Stimulated activated naive CD8-positive, alpha-beta T cell treated with anti-CD3 and anti-CD28 coated beads, Interleukin-15, amount 100 ng/mL, for 72 hours (primary cell): ENCODE measurements around the gene RNF44.
"Not testable (repeated sequence)": the region's sequence is repeated elsewhere in the genome, so short reads cannot be mapped to it uniquely, and the experiment has no call there.

Source experiments
- ATAC-seq: fragments of 150-1000 bp; cut with Tn5 transposase; 2 replicates; pipeline ENCODE4 v1.10.0; 2021; ENCODE audit warnings: mild to moderate bottlenecking, moderate library complexity
- DNase-seq, 2 donors: peaks; one replicate each; pipeline ENCODE4 v3.0.0; 2021 to 2022
- H3K27ac Mint-ChIP-seq, 2 donors: one replicate each; pipeline ENCODE4 v1.8.0; 2022; ENCODE audit warnings: mild to moderate bottlenecking in 2 of 2, mixed read lengths in 2 of 2, moderate library complexity in 2 of 2
- H3K27me3 Mint-ChIP-seq: one replicate; pipeline ENCODE4 v1.8.0; 2022; ENCODE audit warnings: mixed read lengths
- H3K4me1 Mint-ChIP-seq: one replicate; pipeline ENCODE4 v1.8.0; 2022; ENCODE audit warnings: mild to moderate bottlenecking, mixed read lengths
- H3K4me3 Mint-ChIP-seq, 2 donors: one replicate each; pipeline ENCODE4 v1.8.0; 2022; ENCODE audit warnings: mild to moderate bottlenecking in 2 of 2, mixed read lengths in 2 of 2, moderate library complexity in 1 of 2
- H3K9me3 Mint-ChIP-seq, 2 donors: one replicate each; pipeline ENCODE4 v1.8.0; 2022; ENCODE audit warnings: mixed read lengths in 2 of 2

Gene RNF44

GRCh38 chr5:176561259-176561658, 24.1 kb upstream of the RNF44 start:
- H3K4me3 Mint-ChIP-seq: no peak overlapping the region
- no peak overlapping the region for H3K27ac Mint-ChIP-seq
- ATAC-seq: no peak

DNA sequence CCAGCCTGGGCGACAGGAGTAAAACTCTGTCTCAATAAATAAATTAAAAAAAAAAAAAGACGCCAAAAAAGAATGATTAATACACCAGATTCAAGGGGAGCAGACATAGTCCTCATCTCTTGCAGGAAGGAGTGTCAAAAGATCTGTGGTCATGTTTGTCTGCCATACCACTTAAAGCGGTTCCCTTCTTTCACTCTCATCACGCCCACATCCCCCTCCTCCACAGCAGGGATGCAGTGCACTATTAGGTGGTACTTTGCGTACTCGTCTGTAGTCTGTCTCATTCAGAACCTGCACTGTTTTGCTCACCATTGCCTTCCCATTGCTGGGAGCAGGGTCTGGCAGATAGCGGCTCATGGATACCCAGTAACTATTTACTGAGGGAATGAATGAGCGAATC, 23.2 kb upstream of the RNF44 start:
- Mint-ChIP-seq H3K27me3 (no peaks in the 10 kb centered on the region), H3K4me1 (peaks cover 55% of the 10 kb centered on the region), H3K4me3 (peak overlapping the region in 1 of 2 donors; percentile 39), H3K27ac (peak overlapping the region in 1 of 2 donors; percentile 23), H3K9me3 (no peaks in the 10 kb centered on the region)
- ATAC-seq (peak; percentile 90), DNase-seq (peak; percentile 42 to 61)

More at GRCh38 chr5:176561259-176561658, 24.1 kb upstream of the RNF44 start:
- H3K27me3 Mint-ChIP-seq: no peaks in the 10 kb centered on the region
- H3K9me3 Mint-ChIP-seq: no peaks in the 10 kb centered on the region
- peaks cover 46% of the 10 kb centered on the region for H3K4me1 Mint-ChIP-seq
- DNase-seq: no peak

DNA sequence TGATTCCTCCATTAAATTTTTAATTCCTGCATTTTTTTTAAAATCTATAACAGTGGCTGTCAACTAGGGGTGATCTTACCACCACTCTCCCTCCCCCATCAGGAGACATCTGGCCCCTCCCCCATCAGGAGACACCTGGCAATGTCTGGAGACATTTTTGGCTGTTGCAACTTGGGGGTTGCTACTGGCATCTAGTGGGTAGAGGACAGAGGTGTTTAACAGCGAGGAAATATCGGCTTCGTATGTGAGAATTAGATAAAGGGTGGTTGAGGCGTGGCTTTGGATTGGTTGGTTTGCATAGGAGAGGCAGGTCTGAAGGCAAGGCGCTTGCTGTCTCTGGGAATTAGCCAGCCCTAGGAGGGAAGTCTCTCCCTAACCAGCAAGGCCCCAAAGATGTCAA, 22.5 kb upstream of the RNF44 start:
- peak overlapping the region in 1 of 2 donors; percentile 32 for H3K4me3 Mint-ChIP-seq
- H3K27me3 Mint-ChIP-seq: no peaks in the 10 kb centered on the region
- no peak overlapping the region for H3K27ac Mint-ChIP-seq
- H3K9me3 Mint-ChIP-seq: no peaks in the 10 kb centered on the region
- peaks cover 62% of the 10 kb centered on the region for H3K4me1 Mint-ChIP-seq
- DNase-seq: no peak
- peak; percentile 38 for ATAC-seq

GRCh38 chr5:176557846-176558245, 20.6 kb upstream of the RNF44 start:
- no peak for ATAC-seq
- no peak overlapping the region for H3K27ac Mint-ChIP-seq
- no peaks in the 10 kb centered on the region for H3K9me3 Mint-ChIP-seq
- peaks cover 80% of the 10 kb centered on the region for H3K4me1 Mint-ChIP-seq
- DNase-seq: no peak
- no peak overlapping the region for H3K4me3 Mint-ChIP-seq
- H3K27me3 Mint-ChIP-seq: no peaks in the 10 kb centered on the region

DNA sequence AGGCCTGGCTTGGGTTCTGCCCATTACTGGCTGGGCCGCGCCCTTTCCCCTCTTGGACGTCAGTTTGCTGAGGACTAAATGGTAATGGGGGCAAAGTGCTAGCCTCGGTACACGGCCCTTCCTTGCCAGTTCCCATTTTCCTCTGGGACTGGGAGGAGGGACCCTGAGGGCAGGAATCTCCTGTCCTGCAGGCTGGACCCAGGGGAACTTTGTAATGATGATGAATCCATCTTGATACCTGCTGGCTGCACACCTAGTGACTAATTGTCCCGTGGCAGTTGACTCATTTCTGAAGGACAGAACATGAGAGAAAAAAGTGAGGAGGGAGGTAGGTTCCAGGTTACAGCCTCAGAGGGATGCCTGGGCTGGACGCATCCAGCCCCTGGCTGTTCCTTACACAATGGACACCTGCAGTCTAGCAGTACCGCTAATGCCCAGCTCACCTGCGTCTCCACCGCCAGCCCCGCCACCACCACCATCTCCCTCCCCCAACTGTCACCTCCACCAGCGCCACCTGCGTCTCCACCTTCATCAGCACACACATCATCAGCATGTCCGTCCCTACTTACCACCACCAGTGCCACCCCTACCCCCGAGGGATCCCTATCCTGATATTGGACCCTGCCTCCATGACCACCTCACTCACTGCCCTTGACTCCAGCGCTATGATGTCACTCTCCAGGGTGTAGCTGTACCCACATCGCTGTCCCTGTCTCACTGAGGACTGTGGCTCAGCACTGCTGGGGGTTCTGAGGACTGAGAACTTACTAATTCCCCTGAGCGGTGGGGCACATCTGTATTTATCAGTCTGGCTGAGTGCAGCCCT, 16.3 kb upstream of the RNF44 start:
- peaks cover 74% of the 10 kb centered on the region for H3K4me1 Mint-ChIP-seq
- H3K4me3 Mint-ChIP-seq: no peak overlapping the region
- H3K27ac Mint-ChIP-seq: peak overlapping the region in 1 of 2 donors; percentile 51
- ATAC-seq: peak; percentile 53
- no peaks in the 10 kb centered on the region for H3K27me3 Mint-ChIP-seq
- no peaks in the 10 kb centered on the region for H3K9me3 Mint-ChIP-seq
- DNase-seq: no peak

- DNase-seq: no peak
- no peaks in the 10 kb centered on the region for H3K27me3 Mint-ChIP-seq
- no peak for ATAC-seq
- H3K4me3 Mint-ChIP-seq: no peak overlapping the region
- H3K27ac Mint-ChIP-seq: no peak overlapping the region
- no peaks in the 10 kb centered on the region for H3K9me3 Mint-ChIP-seq
- peaks cover 84% of the 10 kb centered on the region for H3K4me1 Mint-ChIP-seq
These were observed 15.2 kb upstream of the RNF44 start for GRCh38 chr5:176552332-176552869.

DNA sequence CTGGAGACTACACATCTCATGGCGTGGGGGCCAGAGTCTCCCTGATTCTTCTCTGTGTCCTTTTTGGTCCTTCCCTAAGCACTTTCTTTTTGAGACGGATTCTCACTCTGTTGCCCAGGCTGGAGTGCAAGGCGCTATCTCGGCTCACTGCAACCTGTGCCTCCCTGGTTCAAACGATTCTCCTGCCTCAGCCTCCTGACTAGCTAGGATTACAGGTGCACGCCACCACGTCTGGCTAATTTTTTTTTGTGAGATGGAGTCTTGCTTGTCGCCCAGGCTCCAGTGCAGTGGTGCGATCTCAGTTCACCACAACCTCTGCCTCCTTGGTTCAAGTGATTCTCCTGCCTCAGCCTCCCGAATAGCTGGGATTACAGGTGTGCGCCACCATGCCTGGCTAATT, 13.7 kb upstream of the RNF44 start:
- ATAC-seq, H3K27me3 Mint-ChIP-seq, DNase-seq, H3K9me3 Mint-ChIP-seq: not testable (repeated sequence)
- peaks cover 79% of the 10 kb centered on the region for H3K4me1 Mint-ChIP-seq
- H3K4me3 Mint-ChIP-seq: peak overlapping the region; percentile 60 to 76
- peak overlapping the region; percentile 69 to 74 for H3K27ac Mint-ChIP-seq

GRCh38 chr5:176550275-176550831, 13.2 kb upstream of the RNF44 start:
- no peak for DNase-seq
- H3K4me3 Mint-ChIP-seq: peak overlapping the region; percentile 60 to 76
- H3K27ac Mint-ChIP-seq: peak overlapping the region; percentile 69 to 89
- peaks cover 79% of the 10 kb centered on the region for H3K4me1 Mint-ChIP-seq
- H3K9me3 Mint-ChIP-seq: no peaks in the 10 kb centered on the region
- peak; percentile 38 for ATAC-seq
- no peaks in the 10 kb centered on the region for H3K27me3 Mint-ChIP-seq

DNA sequence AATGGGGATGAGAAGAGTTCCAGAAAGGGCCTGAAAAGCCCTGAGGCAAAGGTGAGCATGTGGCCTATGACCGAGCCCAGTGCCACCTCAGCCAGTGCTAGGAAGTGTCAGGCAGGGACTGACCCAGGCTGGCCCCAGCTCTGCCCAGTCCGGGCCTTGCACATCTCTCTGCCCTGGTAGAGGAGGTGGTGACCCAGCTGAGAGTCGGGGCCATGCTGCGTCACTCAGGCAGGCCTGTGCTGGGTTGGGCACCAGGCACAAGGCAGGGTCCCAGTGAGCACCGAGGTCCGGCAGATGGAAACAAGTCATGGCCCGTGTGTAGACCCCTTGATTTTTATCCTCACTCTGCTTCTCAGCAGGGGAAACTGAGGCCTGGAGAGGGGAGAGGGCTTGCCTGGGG, 12.7 kb upstream of the RNF44 start:
- ATAC-seq: no peak
- Mint-ChIP-seq H3K27me3 (no peaks in the 10 kb centered on the region), H3K4me1 (peaks cover 78% of the 10 kb centered on the region), H3K9me3 (no peaks in the 10 kb centered on the region), H3K4me3 (peak overlapping the region in 1 of 2 donors; percentile 76), H3K27ac (no peak overlapping the region)
- no peak for DNase-seq

DNA sequence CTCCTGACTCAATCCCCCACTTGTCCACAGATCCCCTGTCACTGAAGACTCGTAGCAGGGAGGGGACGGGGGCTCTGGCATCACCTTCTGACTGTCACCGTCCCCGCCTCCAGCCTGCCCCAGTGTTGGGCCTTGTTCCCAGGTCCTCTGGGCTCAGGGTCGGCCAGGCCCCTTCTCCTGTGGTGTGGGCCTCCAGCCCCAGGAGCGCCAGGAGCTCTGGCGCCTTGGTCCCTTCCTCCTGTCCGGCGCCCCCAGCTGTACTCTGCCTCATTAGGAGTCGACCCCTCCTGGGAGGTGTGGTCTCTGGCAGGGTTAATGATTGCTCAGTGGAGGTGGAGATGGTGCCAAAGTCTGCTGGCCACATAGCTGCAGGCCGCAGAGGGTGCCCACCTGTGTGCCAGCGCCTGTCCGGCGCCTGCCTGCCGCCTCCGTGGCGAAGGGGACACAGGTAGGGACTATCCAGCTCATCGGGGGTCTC, 11.8 kb upstream of the RNF44 start, which contains the start of gene CDHR2:
CDHR2 (plus strand) TSS at position 376 of the 478 bp plus-strand sequence. CDS start 16,011 bp downstream, outside the sequence.
- Mint-ChIP-seq H3K27ac (peak within 1 kb of the TSS in 1 of 2 donors; percentile 89), H3K4me1 (peaks cover 78% of the 10 kb centered on the region), H3K4me3 (peak within 1 kb of the TSS; percentile 60 to 76), H3K9me3 (no peaks in the 10 kb centered on the region), H3K27me3 (no peaks in the 10 kb centered on the region)
- no peak for ATAC-seq
- DNase-seq: no peak

DNA sequence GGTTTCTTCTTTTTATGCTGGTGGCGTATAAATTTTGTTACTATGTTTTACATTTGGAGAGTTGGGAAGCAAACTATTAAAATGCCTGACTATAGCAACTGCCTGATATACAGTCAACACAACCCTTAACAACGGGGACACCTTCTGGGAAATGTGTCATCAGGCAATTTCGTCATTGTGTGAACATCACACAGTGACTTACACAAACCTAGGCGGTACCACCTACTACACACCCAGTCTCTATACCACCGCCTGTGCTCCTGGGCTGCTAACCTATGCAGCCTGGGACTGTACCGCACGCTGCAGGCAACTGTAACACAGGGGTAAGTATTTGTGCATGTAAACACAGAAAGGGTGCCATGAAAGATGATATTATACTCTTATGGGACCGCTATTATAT, 10.6 kb upstream of the RNF44 start:
- DNase-seq (no peak), ATAC-seq (no peak)
- peak overlapping the region in 1 of 2 donors; percentile 9 for H3K27ac Mint-ChIP-seq
- no peak overlapping the region for H3K4me3 Mint-ChIP-seq
- H3K4me1 Mint-ChIP-seq: peaks cover 71% of the 10 kb centered on the region
- no peaks in the 10 kb centered on the region for H3K27me3 Mint-ChIP-seq
- no peaks in the 10 kb centered on the region for H3K9me3 Mint-ChIP-seq

DNA sequence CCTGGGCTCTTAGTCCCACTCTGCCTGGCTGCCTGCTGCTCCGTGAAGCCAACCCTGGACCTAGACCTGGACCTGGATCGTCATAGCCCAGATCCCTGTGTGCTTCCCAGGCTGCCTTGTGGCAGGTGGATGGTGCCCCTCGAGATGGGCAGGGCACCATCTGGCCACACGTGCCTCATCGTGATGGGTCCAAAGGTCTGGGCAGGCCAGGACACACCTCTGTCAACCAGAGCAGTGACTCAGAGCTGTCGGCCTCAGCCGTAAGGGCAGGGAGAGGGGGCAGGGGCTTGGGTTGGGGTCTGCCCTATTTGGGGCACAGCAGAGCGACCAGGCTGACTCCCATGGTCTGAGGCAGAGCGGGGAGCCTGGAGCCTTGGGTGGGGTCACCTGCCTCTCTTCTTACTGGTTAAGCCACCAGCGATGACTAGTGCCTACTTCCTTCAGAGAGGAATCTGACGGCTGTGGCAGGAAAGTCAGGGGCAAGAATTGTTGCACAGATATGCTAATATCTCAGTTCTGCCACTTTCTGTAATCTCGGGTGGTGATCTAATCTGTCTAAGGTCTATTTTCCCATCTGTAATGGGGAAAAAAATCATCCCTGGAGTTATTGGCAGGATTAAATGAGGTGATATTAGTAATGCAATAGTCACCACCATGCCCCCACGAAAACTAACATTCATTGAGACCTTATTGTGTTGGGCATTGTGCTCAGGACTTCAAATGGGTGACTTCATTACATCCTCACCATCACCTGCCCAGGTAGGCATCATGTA, 8.7 kb upstream of the RNF44 start:
- H3K9me3 Mint-ChIP-seq: no peaks in the 10 kb centered on the region
- no peaks in the 10 kb centered on the region for H3K27me3 Mint-ChIP-seq
- no peak overlapping the region for H3K4me3 Mint-ChIP-seq
- no peak for ATAC-seq
- no peak for DNase-seq
- H3K4me1 Mint-ChIP-seq: peaks cover 76% of the 10 kb centered on the region
- H3K27ac Mint-ChIP-seq: no peak overlapping the region

GRCh38 chr5:176545388-176545736, 8.2 kb upstream of the RNF44 start:
- no peak for DNase-seq
- ATAC-seq: no peak
- H3K27ac Mint-ChIP-seq: no peak overlapping the region
- H3K4me1 Mint-ChIP-seq: peaks cover 76% of the 10 kb centered on the region
- H3K9me3 Mint-ChIP-seq: no peaks in the 10 kb centered on the region
- no peak overlapping the region for H3K4me3 Mint-ChIP-seq
- no peaks in the 10 kb centered on the region for H3K27me3 Mint-ChIP-seq

DNA sequence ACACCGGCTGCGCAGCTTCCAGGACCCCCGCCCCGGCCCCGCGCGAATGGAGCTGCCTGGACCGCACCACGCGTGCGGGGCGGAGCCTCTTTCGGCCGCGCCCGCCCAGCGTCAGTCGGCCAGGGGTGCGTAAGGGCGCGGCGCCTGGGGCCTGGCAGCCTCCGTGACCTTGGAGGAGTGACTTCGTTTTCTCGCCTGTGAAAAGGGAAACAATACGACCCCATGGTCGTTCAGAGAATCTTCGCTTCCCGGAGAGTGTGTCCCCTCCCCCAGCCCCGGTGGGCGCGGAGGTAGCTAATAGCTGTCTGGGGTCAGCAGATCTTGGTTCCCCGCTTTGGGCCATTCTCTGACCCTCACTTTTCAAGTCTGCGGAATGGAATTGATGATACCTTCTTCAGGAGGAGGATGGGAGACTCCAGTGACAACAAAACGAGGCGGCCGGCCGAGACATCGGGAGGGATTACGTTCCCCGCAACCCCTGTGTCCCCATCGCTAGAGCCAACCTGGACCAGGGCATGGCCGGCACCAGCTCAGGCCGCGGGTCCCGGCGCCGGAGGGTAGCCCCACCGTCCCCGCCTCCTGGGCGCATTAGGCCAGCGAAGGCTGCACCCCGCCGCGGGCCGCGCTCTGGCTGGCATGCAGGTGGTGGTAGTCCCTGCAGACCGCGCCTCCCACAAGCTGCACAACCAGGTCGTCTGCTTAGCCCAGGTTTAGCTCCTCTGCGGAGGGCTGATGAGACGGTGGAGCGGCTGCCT, 6.4 kb upstream of the RNF44 start:
- DNase-seq (peak; percentile 83 to 84), ATAC-seq (peak; percentile 79)
- Mint-ChIP-seq H3K27me3 (no peaks in the 10 kb centered on the region), H3K4me3 (peak overlapping the region; percentile 90 to 96), H3K4me1 (peaks cover 82% of the 10 kb centered on the region), H3K9me3 (no peaks in the 10 kb centered on the region), H3K27ac (peak overlapping the region; percentile 80 to 93)
